Colonic mucosa (tissue), 4 donors: ENCODE measurements around the gene ELP2. TPM values are rescaled to one million over a fixed set of nuclear protein-coding genes. Genes with fewer than 3 reads are reported as not detected.

Experiments
- DNase-seq: peaks from one replicate; pipeline ENCODE4 v3.0.0-alpha.2; 2020
- H3K27ac ChIP-seq: fragments of 200-600 bp; one replicate; pipeline ENCODE4 v1.8.0; 2021
- H3K27me3 ChIP-seq: fragments of 200-600 bp; one replicate; pipeline ENCODE4 v1.8.0; 2021
- H3K36me3 ChIP-seq: fragments of 200-600 bp; one replicate; pipeline ENCODE4 v1.8.0; 2021
- H3K4me1 ChIP-seq: fragments of 200-600 bp; one replicate; pipeline ENCODE4 v1.8.0; 2021; ENCODE audit warnings: mild to moderate bottlenecking
- H3K4me3 ChIP-seq: fragments of 200-600 bp; one replicate; pipeline ENCODE4 v1.8.0; 2021
- H3K9ac ChIP-seq, 2 donors: one replicate each; pipeline ENCODE4 v1.7.0; 2013; ENCODE audit warnings: control low read depth in 2 of 2, low read depth in 2 of 2, low read length in 2 of 2
- H3K9me3 ChIP-seq: fragments of 200-600 bp; one replicate; pipeline ENCODE4 v1.8.0; 2021
- CTCF ChIP-seq: fragments of 200-600 bp; IDR thresholded peaks from one replicate; pipeline ENCODE4 v1.8.0; 2022; ENCODE audit warnings: antibody characterized with exemption, mild to moderate bottlenecking
- intact Hi-C: fragments of 100-400 bp; cut with DNase I; formaldehyde crosslinking; loops from one replicate; pipeline ENCODE4 v1.14.1; 2022
- total RNA-seq, 2 donors: library from RNA; stranded (reverse); fragmentation: NEBNext Ultra II Directional in 1 of 2; extraction: Animal tissue kit (Norgen Biotek cat#: 25700) in 1 of 2; gene quantifications; one replicate each; pipeline ENCODE4 v1.2.1, GENCODE V29; 2021
- donor health status: healthy.
- donor health status: DM: no; HTN: no; CAD: no.
- donor health status: DM: no; HTN: no; CAD: no.

Gene ELP2
- total RNA-seq, 2 donors from 2014 or later, result 48.3 to 51.6 TPM

GRCh38 chr18:36197511-36198166, 67.9 kb downstream of the ELP2 start:
- H3K27ac ChIP-seq, result no peak overlapping the region
- H3K9me3 ChIP-seq, result no peaks in the 10 kb centered on the region
- DNase-seq, result no peak
- intact Hi-C loops, result no loop called here
- no peaks in the 10 kb centered on the region for H3K4me1 ChIP-seq
- no peaks in the 10 kb centered on the region for H3K27me3 ChIP-seq
- H3K36me3 ChIP-seq, result no peaks in the 10 kb centered on the region
- no peak for TF ChIP-seq CTCF
- no peak overlapping the region for H3K9ac ChIP-seq
- no peak overlapping the region for H3K4me3 ChIP-seq

GRCh38 chr18:36199691-36200295, 70.1 kb downstream of the ELP2 start:
- no peaks in the 10 kb centered on the region for H3K9me3 ChIP-seq
- no peak for DNase-seq
- H3K27me3 ChIP-seq, result no peaks in the 10 kb centered on the region
- no peaks in the 10 kb centered on the region for H3K4me1 ChIP-seq
- H3K27ac ChIP-seq, result no peak overlapping the region
- intact Hi-C loops, result no loop called here
- no peaks in the 10 kb centered on the region for H3K36me3 ChIP-seq
- H3K9ac ChIP-seq, result no peak overlapping the region
- H3K4me3 ChIP-seq, result no peak overlapping the region
- TF ChIP-seq CTCF, result no peak

GRCh38 chr18:36200354-36200771, 70.7 kb downstream of the ELP2 start:
- no peak for TF ChIP-seq CTCF
- Histone ChIP-seq H3K27me3 (no peaks in the 10 kb centered on the region), H3K36me3 (no peaks in the 10 kb centered on the region), H3K9me3 (no peaks in the 10 kb centered on the region), H3K4me1 (no peaks in the 10 kb centered on the region), H3K9ac (no peak overlapping the region), H3K4me3 (no peak overlapping the region), H3K27ac (no peak overlapping the region)
- intact Hi-C loops, result no loop called here
- no peak for DNase-seq

- no peak for DNase-seq
- no peak for TF ChIP-seq CTCF
- H3K27ac ChIP-seq, result no peak overlapping the region
- intact Hi-C loops, result no loop called here
- H3K9me3 ChIP-seq, result no peaks in the 10 kb centered on the region
- H3K27me3 ChIP-seq, result no peaks in the 10 kb centered on the region
- no peaks in the 10 kb centered on the region for H3K4me1 ChIP-seq
- H3K9ac ChIP-seq, result no peak overlapping the region
- H3K36me3 ChIP-seq, result no peaks in the 10 kb centered on the region
- H3K4me3 ChIP-seq, result no peak overlapping the region
These were observed 72.1 kb downstream of the ELP2 start for GRCh38 chr18:36201765-36202164.

- no peaks in the 10 kb centered on the region for H3K27me3 ChIP-seq
- H3K4me1 ChIP-seq, result no peaks in the 10 kb centered on the region
- intact Hi-C loops, result no loop called here
- no peak overlapping the region for H3K4me3 ChIP-seq
- DNase-seq, result no peak
- no peaks in the 10 kb centered on the region for H3K36me3 ChIP-seq
- H3K9me3 ChIP-seq, result no peaks in the 10 kb centered on the region
- no peak overlapping the region for H3K27ac ChIP-seq
- H3K9ac ChIP-seq, result no peak overlapping the region
- TF ChIP-seq CTCF, result no peak
These were observed 73.7 kb downstream of the ELP2 start for GRCh38 chr18:36203360-36203895.
